ENCODE data around the gene BACE2. TPM values are rescaled to one million over a fixed set of nuclear protein-coding genes. Genes with fewer than 3 reads are reported as not detected.

BACE2 gene
- total RNA-seq, 2 donors from 2014 or later = 9.1 to 16.7 TPM

GRCh38 chr21:41228006-41228370 lies 60.0 kb downstream of the BACE2 start:
- Histone ChIP-seq H3K9me3 (ENCODE audit: control insufficient read depth, low read length) (no peaks in the 10 kb centered on the region), H3K4me1 (ENCODE audit: control insufficient read depth, insufficient read depth, low read length) (no peaks in the 10 kb centered on the region), H3K36me3 (ENCODE audit: control insufficient read depth, insufficient read depth, low read length) (no peaks in the 10 kb centered on the region), H3K9ac (ENCODE audit: extremely low read depth, low read length, poor library complexity, severe bottlenecking) (no peak overlapping the region), H3K27ac (ENCODE audit: low read depth, low read length) (no peak overlapping the region), H3K4me3 (ENCODE audit: low read length) (no peak overlapping the region), H3K27me3 (ENCODE audit: control insufficient read depth, insufficient read depth, low read length, poor library complexity, severe bottlenecking) (no peaks in the 10 kb centered on the region)
- WGBS, 2 experiments (ENCODE audit: insufficient coverage in 1 of 2, insufficient read length in 1 of 2) = 98 to 100% methylated on average over 5 of the region's 5 CpGs
- Mint-ChIP-seq H3K27ac (no peak overlapping the region), H3K4me1 (no peaks in the 10 kb centered on the region), H3K9me3 (no peaks in the 10 kb centered on the region), H3K27me3 (ENCODE audit: insufficient read depth) (no peaks in the 10 kb centered on the region), H3K36me3 (ENCODE audit: low read depth) (peaks cover 19% of the 10 kb centered on the region), H3K4me3 (no peak overlapping the region)
- no peak for DNase-seq
- no peak for TF ChIP-seq CTCF (conservative IDR thresholded peaks at IDR 0.05)

GRCh38 chr21:41228492-41228891 lies 60.5 kb downstream of the BACE2 start:
- Histone ChIP-seq H3K27ac (ENCODE audit: low read depth, low read length) (no peak overlapping the region), H3K4me3 (ENCODE audit: low read length) (no peak overlapping the region), H3K9ac (ENCODE audit: extremely low read depth, low read length, poor library complexity, severe bottlenecking) (no peak overlapping the region), H3K4me1 (ENCODE audit: control insufficient read depth, insufficient read depth, low read length) (no peaks in the 10 kb centered on the region), H3K36me3 (ENCODE audit: control insufficient read depth, insufficient read depth, low read length) (no peaks in the 10 kb centered on the region), H3K27me3 (ENCODE audit: control insufficient read depth, insufficient read depth, low read length, poor library complexity, severe bottlenecking) (no peaks in the 10 kb centered on the region), H3K9me3 (ENCODE audit: control insufficient read depth, low read length) (no peaks in the 10 kb centered on the region)
- no peak for DNase-seq
- no peaks in the 10 kb centered on the region for H3K27me3 Mint-ChIP-seq (ENCODE audit: insufficient read depth)
- no peak overlapping the region for H3K27ac Mint-ChIP-seq
- 84 to 91% methylated on average over 4 to 5 of the region's 5 CpGs for WGBS, 2 experiments (ENCODE audit: insufficient coverage in 1 of 2, insufficient read length in 1 of 2)
- H3K4me1 Mint-ChIP-seq = no peaks in the 10 kb centered on the region
- H3K9me3 Mint-ChIP-seq = no peaks in the 10 kb centered on the region
- TF ChIP-seq CTCF (conservative IDR thresholded peaks at IDR 0.05) = no peak
- peaks cover 19% of the 10 kb centered on the region for H3K36me3 Mint-ChIP-seq (ENCODE audit: low read depth)
- no peak overlapping the region for H3K4me3 Mint-ChIP-seq

- Histone ChIP-seq H3K9ac (ENCODE audit: extremely low read depth, low read length, poor library complexity, severe bottlenecking) (no peak overlapping the region), H3K36me3 (ENCODE audit: control insufficient read depth, insufficient read depth, low read length) (no peaks in the 10 kb centered on the region), H3K27ac (ENCODE audit: low read depth, low read length) (no peak overlapping the region), H3K9me3 (ENCODE audit: control insufficient read depth, low read length) (no peaks in the 10 kb centered on the region), H3K27me3 (ENCODE audit: control insufficient read depth, insufficient read depth, low read length, poor library complexity, severe bottlenecking) (no peaks in the 10 kb centered on the region), H3K4me1 (ENCODE audit: control insufficient read depth, insufficient read depth, low read length) (no peaks in the 10 kb centered on the region), H3K4me3 (ENCODE audit: low read length) (no peak overlapping the region)
- H3K27me3 Mint-ChIP-seq (ENCODE audit: insufficient read depth) = no peaks in the 10 kb centered on the region
- H3K4me3 Mint-ChIP-seq = no peak overlapping the region
- H3K9me3 Mint-ChIP-seq = no peaks in the 10 kb centered on the region
- no peak for DNase-seq
- H3K4me1 Mint-ChIP-seq = no peaks in the 10 kb centered on the region
- 89 to 95% methylated on average over 4 to 7 of the region's 7 CpGs for WGBS, 2 experiments (ENCODE audit: insufficient coverage in 1 of 2, insufficient read length in 1 of 2)
- no peak for TF ChIP-seq CTCF (conservative IDR thresholded peaks at IDR 0.05)
- peaks cover 19% of the 10 kb centered on the region for H3K36me3 Mint-ChIP-seq (ENCODE audit: low read depth)
- H3K27ac Mint-ChIP-seq = no peak overlapping the region
Measured at GRCh38 chr21:41228958-41229357, 61.0 kb downstream of the BACE2 start.

All from endodermal cell (in vitro differentiated cells).